ENCODE results near the gene FBF1. TPM values are rescaled to one million over a fixed set of nuclear protein-coding genes. Genes with fewer than 3 reads are reported as not detected.

Gene FBF1
- total RNA-seq, 2 donors from 2014 or later: 18.9 to 31.3 TPM

GRCh38 chr17:75885431-75885830, 55.4 kb downstream of the FBF1 start:
- intact Hi-C loops (cut with DNase I): no loop called here
- Histone ChIP-seq H3K27ac (no peak overlapping the region), H3K27me3 (replicated peaks; ENCODE audit: insufficient read depth) (no peaks in the 10 kb centered on the region), H3K4me3 (no peak overlapping the region), H3K36me3 (no peaks in the 10 kb centered on the region), H3K4me1 (replicated peaks) (no peaks in the 10 kb centered on the region), H3K9me3 (no peaks in the 10 kb centered on the region)
- no peak for DNase-seq (ENCODE audit: low spot score)
- no peak for TF ChIP-seq CTCF (IDR thresholded peaks at IDR 0.05)
- TF ChIP-seq POLR2A (IDR thresholded peaks at IDR 0.05): no peak
- TF ChIP-seq POLR2AphosphoS5 (IDR thresholded peaks at IDR 0.05): no peak
- WGBS: 88% methylated on average over 8 of the region's 8 CpGs

GRCh38 chr17:75881678-75882454, 59.0 kb downstream of the FBF1 start:
- intact Hi-C loops (cut with DNase I): no loop called here

GRCh38 chr17:75880266-75880665, 60.6 kb downstream of the FBF1 start:
- Histone ChIP-seq H3K4me3 (no peak overlapping the region), H3K27me3 (replicated peaks; ENCODE audit: insufficient read depth) (no peaks in the 10 kb centered on the region), H3K4me1 (replicated peaks) (peaks cover 17% of the 10 kb centered on the region), H3K9me3 (no peaks in the 10 kb centered on the region), H3K27ac (no peak overlapping the region), H3K36me3 (no peaks in the 10 kb centered on the region)
- no peak for DNase-seq (ENCODE audit: low spot score)
- intact Hi-C loops (cut with DNase I): no loop called here
- 76% methylated on average over 7 of the region's 7 CpGs for WGBS
- TF ChIP-seq CTCF (IDR thresholded peaks at IDR 0.05) (no peak), POLR2A (IDR thresholded peaks at IDR 0.05) (no peak), POLR2AphosphoS5 (IDR thresholded peaks at IDR 0.05) (no peak)

More at GRCh38 chr17:75881678-75882454, 59.0 kb downstream of the FBF1 start:
- WGBS: 91% methylated on average over 15 of the region's 15 CpGs
- Histone ChIP-seq H3K36me3 (no peaks in the 10 kb centered on the region), H3K27me3 (replicated peaks; ENCODE audit: insufficient read depth) (no peaks in the 10 kb centered on the region), H3K4me3 (no peak overlapping the region), H3K27ac (no peak overlapping the region), H3K4me1 (replicated peaks) (peaks cover 1% of the 10 kb centered on the region), H3K9me3 (no peaks in the 10 kb centered on the region)
- DNase-seq (ENCODE audit: low spot score): no peak
- TF ChIP-seq CTCF (IDR thresholded peaks at IDR 0.05): no peak
- TF ChIP-seq POLR2AphosphoS5 (IDR thresholded peaks at IDR 0.05): no peak
- no peak for TF ChIP-seq POLR2A (IDR thresholded peaks at IDR 0.05)

GRCh38 chr17:75878174-75878998, 62.5 kb downstream of the FBF1 start, which contains the start of gene TRIM47:
Gene TRIM47 (minus strand): TSS chr17:75878581. CDS start chr17:75878548, 33 bp downstream.
- WGBS: under 1% methylated on average over 62 of the region's 87 CpGs
- peak; percentile 46 for DNase-seq (ENCODE audit: low spot score)
- peak within 1 kb of the TSS; percentile 47 to 53 for H3K4me3 ChIP-seq
- H3K4me1 ChIP-seq (replicated peaks): peaks cover 19% of the 10 kb centered on the region
- H3K36me3 ChIP-seq: no peaks in the 10 kb centered on the region
- intact Hi-C loops (cut with DNase I): loop anchor here (5.0 kb wide), 1 partner anchor 91 kb away; no protein-coding TSS in a partner anchor
- peak within 1 kb of the TSS; percentile 91 for H3K27ac ChIP-seq
- no peaks in the 10 kb centered on the region for H3K9me3 ChIP-seq
- peak in 1 of 4 experiments; percentile 1 for TF ChIP-seq CTCF (IDR thresholded peaks at IDR 0.05)
- no peak for TF ChIP-seq POLR2AphosphoS5 (IDR thresholded peaks at IDR 0.05)
- TF ChIP-seq POLR2A (IDR thresholded peaks at IDR 0.05): peak; percentile 88
- no peaks in the 10 kb centered on the region for H3K27me3 ChIP-seq (replicated peaks; ENCODE audit: insufficient read depth)
